IPS-18c (cell line): ENCODE measurements around the gene CEP72.
"Not testable (repeated sequence)": the region's sequence is repeated elsewhere in the genome, so short reads cannot be mapped to it uniquely, and the experiment has no call there.

ENCODE experiments used
- H3K4me3 ChIP-seq: 2 replicates; pipeline ENCODE4 v1.7.0; 2013; ENCODE audit warnings: low read depth, mild to moderate bottlenecking, low read length, moderate library complexity; ENCODE audit not compliant: insufficient read depth
- H3K9me3 ChIP-seq: one replicate; pipeline ENCODE4 v1.6.1; 2013; ENCODE audit warnings: mild to moderate bottlenecking, low read length, moderate library complexity; ENCODE audit not compliant: control insufficient read depth, insufficient read depth

The CEP72 gene

DNA sequence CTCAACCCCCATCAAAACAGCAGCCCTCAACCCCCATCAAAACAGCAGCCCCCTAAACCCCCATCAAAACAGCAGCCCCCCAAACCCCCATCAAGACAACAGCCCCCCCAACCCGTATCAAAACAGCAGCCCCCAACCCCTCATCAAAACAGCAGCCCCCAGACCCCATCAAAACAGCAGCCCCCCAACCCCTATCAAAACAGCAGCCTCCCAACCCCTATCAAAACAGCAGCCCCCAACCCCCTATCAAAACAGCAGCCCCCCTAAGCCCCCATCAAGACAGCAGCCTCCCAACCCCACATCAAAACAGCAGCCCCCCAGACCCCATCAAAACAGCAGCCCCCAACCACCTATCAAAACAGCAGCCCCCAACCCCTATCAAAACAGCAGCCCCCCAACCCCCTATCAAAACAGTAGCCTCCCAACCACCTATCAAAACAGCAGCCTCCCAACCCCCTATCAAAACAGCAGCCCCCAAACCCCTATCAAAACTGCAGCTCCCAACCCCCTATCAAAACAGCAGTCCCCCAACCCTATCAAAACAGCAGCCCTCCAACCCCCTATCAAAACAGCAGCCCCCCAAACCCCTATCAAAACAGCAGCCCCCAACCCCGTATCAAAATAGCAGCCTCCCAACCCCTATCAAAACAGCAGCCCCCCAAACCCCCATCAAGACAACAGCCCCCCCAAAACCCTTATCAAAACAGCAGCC is 79.8 kb downstream of the CEP72 start:
- Histone ChIP-seq H3K9me3 (no peaks in the 10 kb centered on the region), H3K4me3 (no peak overlapping the region)

DNA sequence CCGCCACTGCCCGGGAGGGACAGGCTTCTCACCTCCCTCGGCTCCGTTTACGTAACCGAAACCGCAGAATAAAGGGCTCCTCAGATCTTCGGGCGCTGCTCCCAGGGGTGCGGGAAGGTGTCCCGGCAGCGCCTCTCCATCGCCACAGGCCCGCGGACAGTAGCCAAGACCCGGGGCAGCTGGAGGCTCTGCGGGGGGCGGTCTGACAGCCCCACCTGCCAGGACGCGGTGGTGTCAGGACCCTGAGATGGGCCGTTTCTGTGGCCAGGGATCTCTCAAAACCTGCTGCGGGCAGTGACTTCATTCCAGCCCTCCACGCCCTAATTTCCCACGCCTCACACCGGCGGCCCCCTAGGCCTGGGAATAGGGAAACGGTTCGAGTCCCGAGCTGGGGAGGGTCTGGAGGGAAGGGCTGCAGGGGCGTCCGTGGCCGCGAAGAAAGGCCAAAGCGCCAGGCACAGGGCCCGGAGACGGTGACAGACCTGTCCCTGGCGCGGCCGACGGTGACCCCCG is 80.4 kb downstream of the CEP72 start:
- H3K4me3 ChIP-seq, H3K9me3 ChIP-seq: not testable (repeated sequence)

DNA sequence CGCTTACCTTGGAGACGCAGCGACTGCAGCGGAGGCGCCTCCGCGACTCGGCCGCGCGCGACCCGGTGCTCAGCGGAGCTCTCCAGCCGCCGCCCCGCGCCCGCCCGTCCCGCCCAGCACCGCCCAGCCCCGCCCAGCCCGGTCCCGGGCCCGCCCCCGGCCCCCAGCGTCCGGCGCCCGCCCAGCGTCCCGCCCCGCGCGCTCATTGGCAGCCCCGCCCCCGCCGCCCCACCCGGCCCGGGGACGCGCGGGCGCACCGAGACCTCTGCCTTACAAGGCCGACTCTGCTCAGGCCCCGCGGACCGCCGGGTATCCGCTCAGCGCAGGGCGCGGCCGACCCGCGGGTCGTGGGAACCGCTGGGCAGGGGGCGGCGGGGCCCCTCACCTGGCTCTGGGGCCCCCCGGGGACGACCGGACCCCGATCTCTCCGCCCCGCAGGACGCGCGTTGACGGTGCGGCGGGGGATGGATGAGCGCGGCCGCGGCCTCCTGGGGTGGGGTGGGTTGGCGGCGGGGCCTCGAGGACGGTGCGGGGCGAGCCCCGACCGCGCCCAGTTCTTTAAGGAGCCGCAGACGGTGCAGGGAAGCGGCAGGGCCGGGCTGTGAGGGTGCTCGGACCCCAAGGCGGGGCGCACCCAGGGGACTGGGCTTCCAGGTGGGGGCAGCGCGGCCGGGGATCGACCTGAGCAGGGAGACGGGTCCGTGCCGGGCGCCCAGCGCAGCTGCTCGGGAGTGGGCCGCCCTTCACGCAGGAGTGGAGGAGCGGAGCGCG is 81.3 kb downstream of the CEP72 start, which contains the start of gene TPPP:
Gene TPPP (minus strand): TSS at position 82 of the 771 bp plus-strand sequence. CDS start 15,292 bp downstream, outside the sequence.
- peak within 1 kb of the TSS; percentile 49 for H3K4me3 ChIP-seq
- not testable (repeated sequence) for H3K9me3 ChIP-seq

DNA sequence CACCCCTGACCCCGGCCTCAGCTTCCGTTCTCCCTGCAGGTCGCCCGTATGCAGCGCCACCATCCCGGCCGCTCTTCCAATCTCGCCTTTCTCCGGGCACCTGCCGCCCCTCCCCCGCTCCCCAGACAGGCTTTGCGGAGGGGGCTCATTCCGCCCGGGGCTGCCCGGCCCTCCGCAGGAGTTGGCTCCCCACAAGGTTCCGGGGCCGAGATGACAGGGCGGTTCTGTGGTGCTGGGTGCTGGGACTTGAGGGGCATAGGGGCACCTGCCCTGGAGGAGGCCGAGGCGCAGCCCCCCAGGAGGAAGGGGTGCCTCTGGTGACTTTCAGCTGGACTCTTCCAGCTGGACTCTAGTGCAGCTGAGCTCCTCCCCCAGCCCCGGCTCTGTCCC is 81.9 kb downstream of the CEP72 start:
- peak overlapping the region; percentile 20; the same call in 1 of the 2 replicates for H3K4me3 ChIP-seq
- not testable (repeated sequence) for H3K9me3 ChIP-seq

DNA sequence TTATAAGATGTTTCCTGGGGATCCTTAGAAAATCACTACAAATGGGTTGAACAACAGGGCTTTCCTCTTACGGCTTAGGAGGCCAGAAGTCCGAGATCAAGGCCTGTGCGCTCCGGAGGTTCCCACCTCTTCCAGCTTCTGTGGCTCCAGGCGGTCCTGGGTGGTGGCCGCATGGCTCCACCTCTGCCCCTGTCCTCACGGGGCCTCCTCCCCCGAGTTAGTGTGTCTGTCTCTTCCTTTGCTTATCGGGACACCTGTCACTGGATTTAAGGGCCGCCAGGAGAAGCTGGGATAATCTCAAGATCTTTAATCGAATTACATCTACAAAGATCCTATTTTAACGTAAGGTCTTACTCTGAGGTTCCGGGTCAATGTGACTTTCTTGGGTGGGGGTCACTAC is 83.3 kb downstream of the CEP72 start:
- not testable (repeated sequence) for H3K4me3 ChIP-seq, H3K9me3 ChIP-seq

DNA sequence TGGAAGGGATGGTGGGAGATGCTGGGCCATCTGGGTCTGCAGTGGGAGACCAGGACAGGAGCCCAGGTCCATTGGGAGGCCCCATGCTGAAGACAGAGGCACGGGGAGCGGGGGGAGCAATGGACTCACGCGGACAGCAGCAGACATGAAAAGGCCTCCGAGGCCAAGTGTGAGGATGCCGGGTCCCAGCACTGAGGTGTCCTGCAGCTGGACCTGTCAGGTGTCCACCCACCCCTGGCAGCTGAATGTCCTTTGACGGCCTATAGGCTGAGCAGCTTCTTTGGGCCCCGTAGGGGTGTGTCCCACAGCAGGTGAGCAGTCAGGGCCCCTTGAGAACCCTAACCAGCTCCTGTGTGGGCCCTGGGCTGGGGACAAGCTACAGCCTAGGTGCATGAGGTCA is 84.1 kb downstream of the CEP72 start:
- H3K9me3 ChIP-seq, H3K4me3 ChIP-seq: not testable (repeated sequence)

DNA sequence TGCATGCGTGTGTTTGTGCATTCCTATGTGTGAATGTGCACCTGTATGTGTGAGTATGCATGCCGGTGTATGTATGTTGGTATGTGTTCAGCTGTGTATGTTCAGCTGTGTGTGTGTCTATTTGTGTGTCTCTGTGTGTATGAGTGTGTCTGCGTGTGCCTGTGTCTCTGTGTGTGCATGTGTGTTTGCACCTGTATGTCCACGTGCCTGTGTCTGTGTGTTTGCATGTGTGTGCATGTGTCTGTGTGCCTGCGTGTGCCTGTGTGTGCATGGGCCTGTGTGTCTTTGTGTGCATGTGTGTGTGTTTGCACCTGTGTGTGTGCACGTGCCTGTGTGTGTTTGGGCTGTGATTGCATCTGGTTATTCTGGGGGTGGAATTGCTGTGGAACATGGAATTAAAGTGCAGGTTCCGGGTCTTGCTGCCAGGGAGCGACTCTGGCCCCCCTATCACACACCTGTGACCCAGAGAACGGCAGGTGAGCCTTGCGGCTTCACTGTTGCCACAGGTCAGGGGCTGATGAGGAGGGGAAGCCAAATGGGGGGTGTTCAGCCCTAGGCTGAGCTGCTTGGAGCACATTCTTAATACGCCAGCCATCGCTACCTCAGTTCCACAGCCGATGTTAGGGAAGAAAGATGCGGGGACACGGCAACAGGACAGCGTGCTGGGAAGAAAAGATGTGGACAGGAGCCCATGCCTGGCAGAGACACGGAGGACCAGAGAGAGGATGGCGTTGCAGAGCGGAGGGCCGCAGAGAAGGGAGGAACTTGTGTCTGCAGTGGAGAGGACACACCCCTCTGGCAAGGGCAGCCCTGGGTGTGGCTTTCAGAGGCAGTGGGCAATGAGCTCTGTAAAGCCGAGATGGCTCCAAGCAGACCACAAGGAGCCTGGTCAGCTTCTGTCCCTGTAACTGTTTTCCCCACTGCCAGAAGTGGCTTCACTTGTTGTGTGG is 84.9 kb downstream of the CEP72 start:
- H3K4me3 ChIP-seq, H3K9me3 ChIP-seq: not testable (repeated sequence)
